Neuronal stem cell (in vitro differentiated cells): ENCODE measurements around the gene VBP1.

ENCODE experiments used
- DNase-seq: peaks from one replicate; pipeline ENCODE4 v3.0.0-alpha.2; 2013; ENCODE audit warnings: low spot score
- H2AFZ ChIP-seq: one replicate; pipeline ENCODE4 v1.6.1; 2013; ENCODE audit warnings: mild to moderate bottlenecking, low read length, inconsistent platforms
- H2AK5ac ChIP-seq: 2 replicates; pipeline ENCODE4 v1.6.1; 2013; ENCODE audit warnings: low read depth, mild to moderate bottlenecking, inconsistent platforms, low read length, moderate library complexity, mixed read lengths
- H2BK120ac ChIP-seq: 2 replicates; pipeline ENCODE4 v1.6.1; 2013; ENCODE audit warnings: low read depth, mild to moderate bottlenecking, inconsistent platforms, low read length, moderate library complexity, mixed read lengths
- H2BK12ac ChIP-seq: one replicate; pipeline ENCODE4 v1.6.1; 2013; ENCODE audit warnings: low read length, inconsistent platforms
- H2BK15ac ChIP-seq: 2 replicates; pipeline ENCODE4 v1.6.1; 2013; ENCODE audit warnings: mild to moderate bottlenecking, low read length, inconsistent platforms, mixed read lengths
- H2BK5ac ChIP-seq: one replicate; pipeline ENCODE4 v1.6.1; 2013; ENCODE audit warnings: inconsistent platforms, mild to moderate bottlenecking, low read length, moderate library complexity
- H3K14ac ChIP-seq: one replicate; pipeline ENCODE4 v1.6.1; 2013; ENCODE audit warnings: low read length, inconsistent platforms
- H3K18ac ChIP-seq: 2 replicates; pipeline ENCODE4 v1.6.1; 2013; ENCODE audit warnings: low read length, inconsistent platforms
- H3K23ac ChIP-seq: 2 replicates; pipeline ENCODE4 v1.6.1; 2013; ENCODE audit warnings: low read depth, mild to moderate bottlenecking, mixed read lengths, low read length, inconsistent platforms; ENCODE audit not compliant: poor library complexity
- H3K27ac ChIP-seq: replicated peaks from 3 replicates; pipeline ENCODE4 v1.5.1; 2013; ENCODE audit warnings: low read length, inconsistent platforms
- H3K27me3 ChIP-seq, 3 experiments: 2 replicates each; pipeline ENCODE4 v1.6.1; 2013; ENCODE audit warnings: low read length in 3 of 3, mild to moderate bottlenecking in 2 of 3, inconsistent platforms in 1 of 3, low read depth in 1 of 3, mixed read lengths in 1 of 3, moderate library complexity in 1 of 3; ENCODE audit not compliant: control insufficient read depth in 3 of 3, insufficient read depth in 3 of 3
- H3K36me3 ChIP-seq, 2 donors: replicated peaks in 1 of 2; 2 replicates each; pipeline ENCODE4 v1.6.1; 2013; ENCODE audit warnings: low read length in 2 of 2; ENCODE audit not compliant: control insufficient read depth in 2 of 2, insufficient read depth in 2 of 2
- H3K4ac ChIP-seq: 2 replicates; pipeline ENCODE4 v1.6.1; 2013; ENCODE audit warnings: inconsistent platforms, mild to moderate bottlenecking, low read length, moderate library complexity
- H3K4me1 ChIP-seq, 2 donors: 1 replicate in 1 of 2; 2 replicates in 1 of 2; pipeline ENCODE4 v1.6.1; 2013; ENCODE audit warnings: low read length in 2 of 2, low read depth in 1 of 2; ENCODE audit not compliant: control insufficient read depth in 2 of 2, insufficient read depth in 1 of 2
- H3K4me2 ChIP-seq: one replicate; pipeline ENCODE4 v1.6.1; 2013; ENCODE audit warnings: mild to moderate bottlenecking, low read length, inconsistent platforms; ENCODE audit not compliant: insufficient read depth, poor library complexity, severe bottlenecking
- H3K4me3 ChIP-seq, 2 donors: 2 replicates each; pipeline ENCODE4 v1.5.1; 2013; ENCODE audit warnings: low read length in 2 of 2, mild to moderate bottlenecking in 2 of 2, inconsistent platforms in 1 of 2, moderate library complexity in 1 of 2
- H3K79me1 ChIP-seq: one replicate; pipeline ENCODE4 v1.6.1; 2013; ENCODE audit warnings: low read depth, mild to moderate bottlenecking, inconsistent platforms, low read length, moderate library complexity
- H3K9ac ChIP-seq: one replicate; pipeline ENCODE4 v1.6.1; 2013; ENCODE audit warnings: mild to moderate bottlenecking, low read depth, low read length, inconsistent platforms; ENCODE audit not compliant: poor library complexity
- H3K9me3 ChIP-seq, 2 donors: replicated peaks in 1 of 2; 2 replicates each; pipeline versions ENCODE3 to v1.6.1; 2013; ENCODE audit warnings: low read length in 2 of 2, mild to moderate bottlenecking in 2 of 2, inconsistent platforms in 1 of 2, low read depth in 1 of 2, mixed read lengths in 1 of 2, moderate library complexity in 1 of 2; ENCODE audit not compliant: control insufficient read depth in 2 of 2, insufficient read depth in 1 of 2
- H4K8ac ChIP-seq: one replicate; pipeline ENCODE4 v1.6.1; 2013; ENCODE audit warnings: low read depth, mild to moderate bottlenecking, inconsistent platforms, low read length, moderate library complexity
- H4K91ac ChIP-seq: one replicate; pipeline ENCODE4 v1.6.1; 2013; ENCODE audit warnings: low read length, low read depth, mild to moderate bottlenecking, inconsistent platforms; ENCODE audit not compliant: poor library complexity
- WGBS, 2 donors: extraction: QIAGEN DNeasy Blood & Tissue Kit; methylation state at CpG; one replicate each; pipeline ENCODE4 v1.1.7; 2013; ENCODE audit warnings: missing lambda C conversion rate in 2 of 2, mixed read lengths in 1 of 2; ENCODE audit not compliant: insufficient read length in 2 of 2, insufficient replicate concordance in 1 of 2; ENCODE audit errors: extremely low coverage in 2 of 2; 5-methylcytosine and 5-hydroxymethylcytosine counted together

Gene VBP1

GRCh38 chrX:155270969-155271368, 54.7 kb downstream of the VBP1 start:
- no peak overlapping the region for H3K9ac ChIP-seq
- WGBS, 2 donors, result no CpG with 5 or more reads among the region's 1 CpG
- H4K91ac ChIP-seq, result no peak overlapping the region
- no peaks in the 10 kb centered on the region for H3K9me3 ChIP-seq
- H2AFZ ChIP-seq, result no peak overlapping the region
- H2BK12ac ChIP-seq, result no peak overlapping the region
- H3K4me1 ChIP-seq, result no peaks in the 10 kb centered on the region
- H3K27ac ChIP-seq, result no peak overlapping the region
- no peak overlapping the region for H3K4me2 ChIP-seq
- no peak overlapping the region for H2AK5ac ChIP-seq
- no peaks in the 10 kb centered on the region for H3K36me3 ChIP-seq
- no peak overlapping the region for H3K4me3 ChIP-seq
- no peak overlapping the region for H2BK15ac ChIP-seq
- no peaks in the 10 kb centered on the region for H3K79me1 ChIP-seq
- no peak overlapping the region for H3K23ac ChIP-seq
- H3K14ac ChIP-seq, result no peak overlapping the region
- H3K4ac ChIP-seq, result no peak overlapping the region
- H2BK120ac ChIP-seq, result no peak overlapping the region
- H3K27me3 ChIP-seq, result no peaks in the 10 kb centered on the region
- H2BK5ac ChIP-seq, result no peak overlapping the region
- no peak overlapping the region for H3K18ac ChIP-seq
- no peak for DNase-seq
- no peak overlapping the region for H4K8ac ChIP-seq

GRCh38 chrX:155279873-155280272, 63.6 kb downstream of the VBP1 start:
- Histone ChIP-seq H3K36me3 (no peaks in the 10 kb centered on the region), H2BK15ac (no peak overlapping the region), H4K8ac (no peak overlapping the region), H3K9ac (no peak overlapping the region), H4K91ac (no peak overlapping the region), H3K4me1 (no peaks in the 10 kb centered on the region), H3K27me3 (no peaks in the 10 kb centered on the region), H2BK120ac (no peak overlapping the region), H2AFZ (no peak overlapping the region), H3K27ac (no peak overlapping the region), H3K4ac (no peak overlapping the region), H2BK5ac (no peak overlapping the region), H2AK5ac (no peak overlapping the region), H2BK12ac (no peak overlapping the region), H3K9me3 (no peaks in the 10 kb centered on the region), H3K18ac (no peak overlapping the region), H3K4me2 (no peak overlapping the region), H3K14ac (no peak overlapping the region), H3K23ac (no peak overlapping the region), H3K4me3 (no peak overlapping the region), H3K79me1 (no peaks in the 10 kb centered on the region)
- no peak for DNase-seq
- no CpG with 5 or more reads among the region's 1 CpG for WGBS, 2 donors
